ENCODE results near the gene AK8.
"Not testable (repeated sequence)": the region's sequence is repeated elsewhere in the genome, so short reads cannot be mapped to it uniquely, and the experiment has no call there.

AK8 gene

GRCh38 chr9:132742821-132743311 is 135.2 kb downstream of the AK8 start:
- no peak for DNase-seq (ENCODE audit: low spot score)

- DNase-seq (ENCODE audit: low spot score), result no peak
Observed at GRCh38 chr9:132740526-132741309, 137.4 kb downstream of the AK8 start.

- DNase-seq (ENCODE audit: low spot score), result no peak
Observed at GRCh38 chr9:132739710-132740310, 138.3 kb downstream of the AK8 start.

GRCh38 chr9:132733260-132733815 is 144.7 kb downstream of the AK8 start:
- DNase-seq (ENCODE audit: low spot score), result no peak

- DNase-seq (ENCODE audit: low spot score), result no peak
Observed at GRCh38 chr9:132732326-132733259, 145.5 kb downstream of the AK8 start.

- DNase-seq (ENCODE audit: low spot score), result no peak
Observed at GRCh38 chr9:132731230-132731629, 146.9 kb downstream of the AK8 start.

GRCh38 chr9:132730054-132731033 is 147.7 kb downstream of the AK8 start:
- DNase-seq (ENCODE audit: low spot score), result no peak

- DNase-seq (ENCODE audit: low spot score), result no peak
Observed at GRCh38 chr9:132729235-132729890, 148.7 kb downstream of the AK8 start.

- DNase-seq (ENCODE audit: low spot score), result no peak
Observed at GRCh38 chr9:132728497-132728896, 149.6 kb downstream of the AK8 start.

GRCh38 chr9:132728071-132728470 is 150.0 kb downstream of the AK8 start:
- no peak for DNase-seq (ENCODE audit: low spot score)

GRCh38 chr9:132726576-132727130 is 151.4 kb downstream of the AK8 start:
- no peak for DNase-seq (ENCODE audit: low spot score)

- DNase-seq (ENCODE audit: low spot score), result no peak
Observed at GRCh38 chr9:132725306-132725705, 152.8 kb downstream of the AK8 start.

- DNase-seq (ENCODE audit: low spot score), result no peak
Observed at GRCh38 chr9:132723809-132724208, 154.3 kb downstream of the AK8 start.

GRCh38 chr9:132722564-132723065 is 155.5 kb downstream of the AK8 start:
- DNase-seq (ENCODE audit: low spot score), result no peak

GRCh38 chr9:132721661-132722060 is 156.4 kb downstream of the AK8 start:
- no peak for DNase-seq (ENCODE audit: low spot score)

- not testable (repeated sequence) for DNase-seq (ENCODE audit: low spot score)
Observed at GRCh38 chr9:132718381-132718928, 159.6 kb downstream of the AK8 start.

- no peak for DNase-seq (ENCODE audit: low spot score)
Observed at GRCh38 chr9:132717326-132717945, 160.6 kb downstream of the AK8 start.

- no peak for DNase-seq (ENCODE audit: low spot score)
Observed at GRCh38 chr9:132716007-132716406, 162.1 kb downstream of the AK8 start.

GRCh38 chr9:132712753-132713152 is 165.3 kb downstream of the AK8 start:
- no peak for DNase-seq (ENCODE audit: low spot score)

All from ecto neural progenitor cell (in vitro differentiated cells).